T-helper 2 cell (primary cell): Measurements from ENCODE around the gene RHOC.

Experiments
- DNase-seq, 5 experiments: peaks; one replicate each; pipeline versions ENCODE4 v3.0.0 to v3.0.0-alpha.2; 2012 to 2022

The RHOC gene

DNA sequence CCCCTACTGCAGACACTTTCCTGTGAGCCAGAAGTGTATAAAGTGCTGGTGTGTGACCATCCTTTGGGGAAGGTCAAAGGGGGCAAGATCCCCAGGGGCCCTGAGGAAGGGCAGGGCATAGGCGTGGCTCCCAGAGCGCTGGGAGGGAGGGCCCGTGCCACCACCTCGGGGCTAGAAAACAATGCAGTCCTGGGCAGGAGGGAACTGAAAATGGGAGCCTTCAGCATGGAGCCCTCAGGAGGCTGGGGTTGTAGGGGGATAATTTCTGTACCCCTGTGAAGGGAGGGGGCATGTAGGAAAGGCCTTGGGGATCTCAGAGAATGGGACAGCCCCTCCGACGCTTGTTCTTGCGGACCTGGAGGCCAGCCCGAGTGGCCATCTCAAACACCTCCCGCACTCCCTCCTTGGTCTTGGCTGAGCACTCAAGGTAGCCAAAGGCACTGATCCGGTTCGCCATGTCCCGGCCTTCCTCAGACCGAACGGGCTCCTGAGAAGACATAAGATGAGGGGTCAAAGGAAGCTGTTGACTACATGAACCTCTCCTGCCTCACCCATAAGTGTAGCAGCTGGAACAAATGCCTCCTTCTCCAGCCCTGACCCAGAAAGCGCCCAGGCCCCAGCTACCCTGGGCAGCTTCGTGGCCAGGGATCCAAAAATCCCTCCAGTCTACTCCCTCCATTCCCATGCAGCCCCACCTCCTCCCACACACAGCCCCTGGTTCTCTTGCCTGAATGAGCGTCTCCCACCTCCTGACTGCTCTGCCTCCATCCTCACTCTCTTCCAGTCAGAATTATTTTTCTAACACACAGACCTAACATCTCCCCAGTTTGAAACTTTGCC, 5.5 kb downstream of the RHOC start:
- DNase-seq, result no peak

DNA sequence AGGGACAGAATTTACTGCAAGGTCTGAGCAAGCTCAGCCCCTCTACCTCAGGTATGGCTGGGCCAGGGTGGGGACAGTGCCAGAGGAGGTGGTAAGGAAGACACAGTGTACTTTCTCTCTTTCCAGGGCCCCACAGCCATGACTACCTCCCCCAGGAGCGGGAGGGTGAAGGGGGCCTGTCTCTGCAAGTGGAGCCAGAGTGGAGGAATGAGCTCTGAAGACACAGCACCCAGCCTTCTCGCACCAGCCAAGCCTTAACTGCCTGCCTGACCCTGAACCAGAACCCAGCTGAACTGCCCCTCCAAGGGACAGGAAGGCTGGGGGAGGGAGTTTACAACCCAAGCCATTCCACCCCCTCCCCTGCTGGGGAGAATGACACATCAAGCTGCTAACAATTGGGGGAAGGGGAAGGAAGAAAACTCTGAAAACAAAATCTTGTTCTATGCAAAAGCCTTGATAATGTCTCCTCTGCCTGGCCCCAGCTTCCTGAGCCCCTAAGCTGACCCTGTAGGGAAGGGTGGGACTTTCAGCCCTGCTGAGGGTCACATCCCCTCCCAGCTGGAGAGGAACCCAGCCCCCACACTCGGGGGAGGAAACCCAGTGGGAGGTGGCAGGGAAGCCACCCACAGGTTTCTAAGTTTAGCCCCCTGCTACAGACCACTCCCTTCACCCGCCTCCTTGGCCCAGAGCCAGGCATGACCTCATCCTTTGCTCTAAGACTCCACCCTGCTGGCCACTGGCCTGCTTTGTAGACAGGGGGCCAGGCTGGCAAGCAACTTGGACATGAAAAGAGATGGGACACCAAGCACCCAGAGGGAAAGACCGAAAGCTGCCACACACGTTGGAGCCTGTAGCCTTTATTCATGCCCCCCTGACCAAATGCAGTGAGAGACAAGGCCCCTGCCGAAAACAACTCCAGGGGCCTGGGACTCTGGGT, 6.4 kb downstream of the RHOC start:
- DNase-seq, result peak in 3 of 5 experiments; percentile 22 to 53 (median 38)

DNA sequence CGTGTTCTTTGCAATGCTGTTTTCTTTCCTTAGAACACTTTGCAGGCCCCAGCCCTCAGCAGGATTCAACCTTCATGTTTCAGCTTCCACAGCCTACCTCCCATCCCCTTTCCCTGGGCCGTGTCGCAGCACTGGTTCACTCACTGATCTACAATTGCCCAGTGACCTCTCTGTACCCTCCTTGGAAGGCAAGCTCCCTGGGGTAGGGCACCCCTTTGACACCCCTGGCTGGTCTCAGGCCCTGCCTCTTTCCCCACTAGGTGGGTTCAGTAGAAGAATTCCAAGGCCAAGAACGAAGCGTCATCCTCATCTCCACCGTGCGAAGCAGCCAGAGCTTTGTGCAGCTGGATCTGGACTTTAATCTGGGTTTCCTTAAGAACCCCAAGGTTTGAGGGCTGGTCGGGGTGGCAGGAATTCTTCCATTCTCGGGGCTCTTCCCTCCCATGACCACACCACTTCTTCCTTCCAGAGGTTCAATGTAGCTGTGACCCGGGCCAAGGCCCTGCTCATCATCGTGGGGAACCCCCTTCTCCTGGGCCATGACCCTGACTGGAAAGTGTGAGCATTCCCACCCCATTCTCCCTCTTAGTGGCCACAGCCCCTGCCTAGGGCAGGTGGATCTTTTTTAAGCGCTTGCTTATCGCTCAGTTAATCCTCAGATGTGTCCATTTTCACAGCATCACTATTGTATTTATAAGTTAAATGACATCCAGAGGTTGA, 7.3 kb downstream of the RHOC start:
- DNase-seq, result no peak

GRCh38 chr1:112698366-112699310, 8.3 kb downstream of the RHOC start:
- DNase-seq, result no peak

- DNase-seq, result no peak
Observed at GRCh38 chr1:112697781-112698201, 9.1 kb downstream of the RHOC start.

DNA sequence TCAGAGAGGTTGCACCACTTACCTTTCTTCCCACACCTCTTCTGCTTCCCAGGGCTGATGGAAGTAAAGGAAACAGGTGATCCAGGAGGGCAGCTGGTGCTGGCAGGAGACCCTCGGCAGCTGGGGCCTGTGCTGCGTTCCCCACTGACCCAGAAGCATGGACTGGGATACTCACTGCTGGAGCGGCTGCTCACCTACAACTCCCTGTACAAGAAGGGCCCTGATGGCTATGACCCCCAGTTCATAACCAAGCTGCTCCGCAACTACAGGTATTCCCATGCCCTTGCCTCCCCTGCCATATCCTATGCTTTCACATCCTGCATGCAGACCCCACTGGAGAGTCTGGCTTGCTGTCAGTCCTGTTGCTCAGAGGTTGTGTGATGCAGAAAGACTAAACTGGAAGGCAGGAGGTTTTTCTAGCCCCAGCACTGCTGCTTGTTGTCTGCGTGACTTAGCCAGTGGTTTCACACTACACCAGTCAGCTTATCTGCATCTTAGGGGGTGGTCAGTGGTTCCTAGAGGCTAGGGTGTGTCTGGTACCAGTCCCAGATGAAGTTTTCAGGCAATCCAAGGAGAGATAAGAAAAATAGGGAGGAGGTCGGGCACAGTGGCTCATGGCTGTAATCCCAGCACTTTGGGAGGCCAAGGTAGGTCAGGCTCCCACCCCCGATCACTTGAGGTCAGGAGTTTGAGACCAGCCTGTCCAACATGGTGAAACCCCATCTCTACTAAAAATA, 10.2 kb downstream of the RHOC start:
- DNase-seq, result no peak

GRCh38 chr1:112695276-112695675, 11.7 kb downstream of the RHOC start:
- DNase-seq, result no peak

DNA sequence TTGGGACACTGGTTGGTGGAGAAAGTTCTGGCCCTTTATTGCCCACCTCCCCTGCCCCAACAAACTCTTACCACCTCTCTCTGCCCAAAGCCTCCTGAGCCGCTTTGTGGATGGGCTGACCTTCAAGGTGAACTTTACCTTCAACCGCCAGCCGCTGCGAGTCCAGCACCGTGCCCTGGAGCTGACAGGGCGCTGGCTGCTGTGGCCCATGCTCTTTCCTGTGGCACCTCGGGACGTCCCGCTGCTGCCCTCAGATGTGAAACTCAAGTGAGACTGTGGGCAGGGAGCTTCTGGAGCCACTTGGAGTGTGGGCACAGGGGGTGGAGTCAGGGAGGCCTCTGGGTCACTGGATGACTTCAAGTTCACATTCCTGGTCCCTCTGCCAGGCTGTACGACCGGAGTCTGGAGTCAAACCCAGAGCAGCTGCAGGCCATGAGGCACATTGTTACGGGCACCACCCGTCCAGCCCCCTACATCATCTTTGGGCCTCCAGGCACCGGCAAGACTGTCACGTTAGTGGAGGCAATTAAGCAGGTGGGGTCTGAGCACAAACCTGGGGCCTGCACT, 12.5 kb downstream of the RHOC start:
- DNase-seq, result no peak

GRCh38 chr1:112693821-112694220, 13.1 kb downstream of the RHOC start:
- DNase-seq, result no peak

GRCh38 chr1:112692681-112693080, 14.2 kb downstream of the RHOC start:
- DNase-seq, result no peak

DNA sequence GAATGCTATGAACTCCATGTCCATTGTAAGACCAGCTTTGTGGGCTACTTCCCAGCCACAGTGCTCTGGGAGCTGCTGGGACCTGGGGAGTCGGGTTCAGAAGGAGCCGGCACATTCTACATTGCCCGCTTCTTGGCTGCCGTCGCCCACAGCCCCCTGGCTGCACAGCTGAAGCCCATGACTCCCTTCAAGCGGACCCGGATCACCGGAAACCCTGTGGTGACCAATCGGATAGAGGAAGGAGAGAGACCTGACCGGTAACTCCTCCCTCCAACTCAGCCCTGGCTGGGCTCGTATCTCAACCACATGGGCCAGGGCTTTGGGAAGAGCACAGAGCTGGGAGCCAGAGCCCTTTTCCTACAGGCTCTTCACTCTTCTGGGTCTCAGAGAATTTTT, 17.1 kb downstream of the RHOC start:
- DNase-seq, result no peak

- DNase-seq, result no peak
Observed at GRCh38 chr1:112689196-112689841, 17.6 kb downstream of the RHOC start.

- DNase-seq, result no peak
Observed at GRCh38 chr1:112688781-112689193, 18.1 kb downstream of the RHOC start.

- no peak for DNase-seq
Observed at GRCh38 chr1:112687785-112688496, 19.0 kb downstream of the RHOC start.

- DNase-seq, result no peak
Observed at GRCh38 chr1:112687361-112687760, 19.6 kb downstream of the RHOC start.

DNA sequence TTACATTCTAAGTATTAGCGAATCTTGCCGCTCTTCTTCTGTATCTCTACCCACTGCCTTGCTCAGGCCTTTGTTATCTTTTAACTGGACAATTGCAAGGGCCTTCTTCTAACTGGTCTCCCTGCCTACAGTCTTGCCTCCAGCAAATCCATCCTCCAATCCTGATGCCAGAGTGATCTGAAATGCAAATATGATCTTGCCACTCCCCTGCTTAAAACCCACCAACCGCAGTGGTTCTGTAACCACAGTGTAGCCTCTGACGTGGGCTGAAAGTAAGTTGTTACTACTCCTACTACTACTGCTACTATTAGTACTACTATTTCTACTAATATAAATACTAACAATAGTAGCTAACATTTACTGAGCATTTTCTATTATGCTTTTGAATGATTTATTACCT, 20.1 kb downstream of the RHOC start:
- DNase-seq, result no peak

- DNase-seq, result no peak
Observed at GRCh38 chr1:112686417-112686816, 20.5 kb downstream of the RHOC start.

- DNase-seq, result no peak
Observed at GRCh38 chr1:112685913-112686312, 21.0 kb downstream of the RHOC start.

GRCh38 chr1:112678605-112679004, 28.3 kb downstream of the RHOC start:
- DNase-seq, result no peak

- DNase-seq, result no peak
Observed at GRCh38 chr1:112677501-112677900, 29.4 kb downstream of the RHOC start.
